T-cell (primary cell): ENCODE data around the gene AGPAT2. TPM values are rescaled to one million over a fixed set of nuclear protein-coding genes. Genes with fewer than 3 reads are reported as not detected.
A peak's percentile ranks its signal among the peaks of the same experiment; 100 is the strongest.
"Not testable (repeated sequence)": the region's sequence is repeated elsewhere in the genome, so short reads cannot be mapped to it uniquely, and the experiment has no call there.

Experiments used
- ATAC-seq, 4 experiments: fragments of 200-7000 bp in 3 of 4; fragments of 150-1000 bp in 1 of 4; cut with Tn5 transposase; replicated peaks in 1 of 4; 1 replicate in 3 of 4; 2 replicates in 1 of 4; pipeline ENCODE4 v1.10.0; 2021; ENCODE audit warnings: moderate library complexity in 3 of 4, mild to moderate bottlenecking in 2 of 4, moderate number of reproducible peaks in 1 of 4
- CTCF ChIA-PET, 2 donors: fragments of 300-600 bp; sonication (Branson Sonifier 250); formaldehyde crosslinking; loops; one replicate each; lab custom pipeline; 2022; ENCODE audit warnings: antibody characterized with exemption in 2 of 2; lab: Charles Lee
- POLR2A ChIA-PET, 2 donors: fragments of 300-600 bp; sonication (Branson Sonifier 250); formaldehyde crosslinking; loops; one replicate each; lab custom pipeline; 2022; ENCODE audit warnings: antibody characterized with exemption in 2 of 2; lab: Charles Lee
- DNase-seq, 35 experiments: peaks; one replicate each; pipeline versions ENCODE4 v3.0.0 to v3.0.0-alpha.2; 2013 to 2023
- H3K27ac ChIP-seq: one replicate; pipeline ENCODE4 v1.5.1; 2013; ENCODE audit warnings: low read length
- H3K27me3 ChIP-seq, 2 experiments: replicated peaks in 1 of 2; 1 replicate in 1 of 2; 2 replicates in 1 of 2; pipeline versions ENCODE4 v1.6.1 to v1.7.0; 2013; ENCODE audit warnings: low read length in 1 of 2, mixed read lengths in 1 of 2; ENCODE audit not compliant: control insufficient read depth in 2 of 2, insufficient read depth in 2 of 2; ENCODE audit errors: extremely low read depth in 1 of 2
- H3K36me3 ChIP-seq, 2 donors: 1 replicate in 1 of 2; 2 replicates in 1 of 2; pipeline versions ENCODE4 v1.6.1 to v1.7.0; 2013; ENCODE audit warnings: low read length in 1 of 2; ENCODE audit not compliant: control insufficient read depth in 2 of 2, insufficient read depth in 1 of 2; ENCODE audit errors: extremely low read depth in 1 of 2
- H3K4me1 ChIP-seq, 2 experiments: 1 replicate in 1 of 2; 2 replicates in 1 of 2; pipeline versions ENCODE4 v1.6.1 to v1.7.0; 2013; ENCODE audit warnings: low read length in 2 of 2, mixed read lengths in 1 of 2; ENCODE audit not compliant: insufficient read depth in 2 of 2, control insufficient read depth in 1 of 2; ENCODE audit errors: extremely low read depth in 1 of 2
- H3K4me3 ChIP-seq, 2 donors: 1 replicate in 1 of 2; 2 replicates in 1 of 2; pipeline versions ENCODE4 v1.5.1 to v1.7.0; 2013; ENCODE audit warnings: mild to moderate bottlenecking in 2 of 2, low read length in 1 of 2, moderate library complexity in 1 of 2; ENCODE audit not compliant: control insufficient read depth in 1 of 2; ENCODE audit errors: extremely low read depth in 1 of 2
- H3K9me3 ChIP-seq: 2 replicates; pipeline ENCODE4 v1.7.0; 2013
- H3K27ac Mint-ChIP-seq, 2 donors: one replicate each; pipeline ENCODE4 v1.8.0; 2020 to 2021; ENCODE audit warnings: mild to moderate bottlenecking in 2 of 2, mixed read lengths in 2 of 2
- H3K27me3 Mint-ChIP-seq, 2 donors: one replicate each; pipeline ENCODE4 v1.8.0; 2021 to 2022; ENCODE audit warnings: mixed read lengths in 2 of 2
- H3K36me3 Mint-ChIP-seq: one replicate; pipeline ENCODE4 v1.8.0; 2021; ENCODE audit warnings: mixed read lengths
- H3K4me1 Mint-ChIP-seq, 3 donors: one replicate each; pipeline ENCODE4 v1.8.0; 2020 to 2022; ENCODE audit warnings: mixed read lengths in 3 of 3, mild to moderate bottlenecking in 1 of 3
- H3K4me3 Mint-ChIP-seq, 3 donors: one replicate each; pipeline ENCODE4 v1.8.0; 2020 to 2022; ENCODE audit warnings: mild to moderate bottlenecking in 3 of 3, mixed read lengths in 3 of 3, moderate library complexity in 3 of 3
- H3K9me3 Mint-ChIP-seq, 3 donors: one replicate each; pipeline ENCODE4 v1.8.0; 2020 to 2022; ENCODE audit warnings: mixed read lengths in 3 of 3
- WGBS: methylation state at CpG from one replicate; pipeline ENCODE4 v1.1.5; 2013; ENCODE audit warnings: missing lambda C conversion rate; ENCODE audit not compliant: insufficient coverage; 5-methylcytosine and 5-hydroxymethylcytosine counted together
- total RNA-seq, 35 experiments: library from RNA in 6 of 35; stranded (reverse) in 6 of 35; fragments of 120-200 nt in 1 of 35; gene quantifications; one replicate each; pipeline versions ENCODE4 v1.2.1 to v1.2.4 and lab custom pipeline; 2013 to 2026

Gene AGPAT2
- total RNA-seq, 5 donors from 2014 or later (not counting 1 experiment from before 2014, with no cell fraction given), result 6.5 to 13.0 (median 12.1) TPM

DNA sequence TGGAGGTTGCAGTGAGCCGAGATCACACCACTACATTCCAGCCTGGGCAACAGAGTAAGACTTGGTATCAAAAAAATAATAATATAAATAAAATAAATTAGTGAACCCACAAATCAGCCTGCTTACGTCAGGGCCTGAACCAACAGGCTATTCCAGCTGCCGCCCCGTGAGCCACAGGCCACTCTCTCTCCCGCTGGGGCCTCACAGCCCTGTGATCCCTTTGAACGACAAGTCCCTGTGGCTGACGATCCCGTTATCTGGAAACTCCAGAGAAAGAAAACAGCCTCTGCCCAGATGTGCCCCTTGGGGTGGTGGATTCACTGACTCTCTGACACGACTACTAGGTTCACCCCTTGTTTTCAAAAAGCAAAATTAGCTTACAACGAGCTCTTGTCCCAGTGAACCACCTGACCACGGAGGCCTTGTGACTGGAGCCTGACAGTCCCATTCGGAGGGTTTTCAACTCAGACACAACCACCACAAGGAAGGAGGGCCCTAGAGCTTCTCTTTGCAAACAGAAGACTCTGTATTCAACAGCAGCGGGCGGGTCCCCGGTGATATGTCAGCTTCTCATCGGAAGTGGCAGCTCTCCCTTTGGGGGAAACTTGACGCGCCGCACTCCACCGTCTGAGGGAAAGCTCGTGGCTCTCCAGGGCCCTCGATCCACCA, 20.7 kb upstream of the AGPAT2 start:
- DNase-seq, result no peak
- Mint-ChIP-seq H3K4me3 (no peak overlapping the region), H3K9me3 (no peaks in the 10 kb centered on the region), H3K27me3 (peaks cover 8 to 33% of the 10 kb centered on the region in 2 donors), H3K4me1 (peaks cover 4 to 11% (median 7%) of the 10 kb centered on the region in 3 donors), H3K36me3 (no peaks in the 10 kb centered on the region), H3K27ac (no peak overlapping the region)
- Histone ChIP-seq H3K9me3 (no peaks in the 10 kb centered on the region), H3K27ac (no peak overlapping the region), H3K4me1 (peaks cover 0 to 10% of the 10 kb centered on the region in 2 experiments), H3K36me3 (no peaks in the 10 kb centered on the region), H3K27me3 (peaks cover 0 to 44% of the 10 kb centered on the region in 2 experiments), H3K4me3 (no peak overlapping the region)
- POLR2A ChIA-PET, result no interaction called here
- no peak for ATAC-seq
- 88% methylated on average over 20 of the region's 22 CpGs for WGBS
- CTCF ChIA-PET, result interaction anchor here in 1 of 2 donors (0.6 kb wide), 1 partner anchor 66 kb away, joined by 3 read pairs; no protein-coding TSS in a partner anchor

DNA sequence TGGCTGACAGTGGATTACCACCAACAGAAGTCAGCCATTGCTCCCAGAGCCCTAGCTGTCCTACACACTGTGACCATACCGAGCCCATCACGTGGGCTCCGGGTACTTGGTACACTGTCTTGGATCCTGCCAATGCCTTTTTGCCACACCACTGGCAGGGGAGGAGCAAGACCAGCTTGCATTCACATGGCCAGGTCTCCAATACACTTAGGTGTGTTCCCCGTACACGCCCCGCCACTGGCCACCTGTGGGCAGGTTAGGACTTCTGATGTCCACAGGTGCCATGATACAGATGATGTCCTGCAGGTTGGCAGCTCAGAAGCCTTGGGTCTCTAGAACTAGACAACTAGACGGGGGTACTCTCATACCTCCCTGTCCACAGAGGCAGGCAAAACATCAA, 19.8 kb upstream of the AGPAT2 start:
- no peak for ATAC-seq
- no peak for DNase-seq
- Mint-ChIP-seq H3K27me3 (peaks cover 8 to 33% of the 10 kb centered on the region in 2 donors), H3K36me3 (no peaks in the 10 kb centered on the region), H3K4me3 (no peak overlapping the region), H3K27ac (no peak overlapping the region), H3K9me3 (no peaks in the 10 kb centered on the region), H3K4me1 (peaks cover 4 to 11% (median 7%) of the 10 kb centered on the region in 3 donors)
- CTCF ChIA-PET, result no interaction called here
- POLR2A ChIA-PET, result no interaction called here
- Histone ChIP-seq H3K27ac (no peak overlapping the region), H3K4me1 (peaks cover 0 to 7% of the 10 kb centered on the region in 2 experiments), H3K36me3 (no peaks in the 10 kb centered on the region), H3K9me3 (no peaks in the 10 kb centered on the region), H3K27me3 (peaks cover 0 to 40% of the 10 kb centered on the region in 2 experiments), H3K4me3 (no peak overlapping the region)
- 99% methylated on average over 7 of the region's 7 CpGs for WGBS

DNA sequence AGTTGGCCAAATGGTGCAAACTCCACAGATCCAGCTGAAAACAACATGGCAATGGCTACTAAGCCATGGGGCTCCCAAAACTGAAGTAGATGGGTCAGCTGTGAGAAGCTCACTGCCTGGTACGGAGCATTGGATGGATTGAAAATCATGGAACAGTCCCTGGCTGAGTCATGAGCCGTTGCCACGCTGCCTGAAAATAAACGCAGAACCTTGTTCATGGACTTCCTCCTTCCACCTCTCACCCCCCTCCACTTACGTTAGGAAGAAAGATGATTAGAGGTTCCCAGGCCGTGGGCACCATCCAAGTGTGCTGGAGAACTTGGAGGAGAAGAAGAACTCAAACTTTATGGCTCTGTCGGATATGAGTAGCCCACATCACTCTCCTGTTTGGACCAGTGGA, 18.3 kb upstream of the AGPAT2 start:
- Histone ChIP-seq H3K9me3 (no peaks in the 10 kb centered on the region), H3K27ac (no peak overlapping the region), H3K27me3 (peaks cover 0 to 38% of the 10 kb centered on the region in 2 experiments), H3K4me1 (peaks cover 0 to 12% of the 10 kb centered on the region in 2 experiments), H3K36me3 (no peaks in the 10 kb centered on the region), H3K4me3 (no peak overlapping the region)
- no peaks in the 10 kb centered on the region for H3K36me3 Mint-ChIP-seq
- no peaks in the 10 kb centered on the region for H3K9me3 Mint-ChIP-seq
- no CpG with 5 or more reads among the region's 7 CpGs for WGBS
- POLR2A ChIA-PET, result no interaction called here
- CTCF ChIA-PET, result interaction anchor here in 1 of 2 donors (1.1 kb wide), 1 partner anchor 24 kb away, joined by 3 read pairs; no protein-coding TSS in a partner anchor
- peaks cover 10 to 12% (median 11%) of the 10 kb centered on the region in 3 donors for H3K4me1 Mint-ChIP-seq
- no peak overlapping the region for H3K4me3 Mint-ChIP-seq
- peaks cover 4 to 20% of the 10 kb centered on the region in 2 donors for H3K27me3 Mint-ChIP-seq
- H3K27ac Mint-ChIP-seq, result no peak overlapping the region
- no peak for ATAC-seq
- DNase-seq, result no peak

DNA sequence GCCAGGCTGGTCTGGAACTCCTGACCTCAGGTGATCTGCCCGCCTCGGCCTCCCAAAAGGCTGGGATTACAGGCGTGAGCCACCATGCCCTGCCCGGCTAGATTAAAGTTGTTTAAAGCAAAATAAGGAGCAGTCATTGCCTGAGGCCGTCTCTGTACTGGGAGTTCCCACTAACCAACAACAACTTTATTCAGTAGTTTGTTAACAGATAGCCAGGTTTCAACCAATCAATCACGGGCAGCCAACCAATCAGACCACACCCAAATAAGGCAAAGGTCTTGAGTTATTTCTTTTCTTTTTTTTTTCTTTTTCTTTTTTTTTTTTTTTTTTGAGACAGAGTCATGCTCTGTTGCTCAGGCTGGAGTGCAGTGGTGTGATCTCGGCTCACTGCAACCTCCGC, 17.5 kb upstream of the AGPAT2 start:
- H3K9me3 ChIP-seq, H3K4me3 ChIP-seq, H3K27ac Mint-ChIP-seq, ATAC-seq, H3K27ac ChIP-seq, H3K4me3 Mint-ChIP-seq, H3K9me3 Mint-ChIP-seq, CTCF ChIA-PET, DNase-seq, POLR2A ChIA-PET, H3K36me3 ChIP-seq, H3K36me3 Mint-ChIP-seq: not testable (repeated sequence)
- Histone ChIP-seq H3K4me1 (peaks cover 0 to 17% of the 10 kb centered on the region in 2 experiments), H3K27me3 (peaks cover 0 to 38% of the 10 kb centered on the region in 2 experiments)
- 100% methylated on average over 3 of the region's 8 CpGs for WGBS
- Mint-ChIP-seq H3K4me1 (peaks cover 15 to 17% (median 16%) of the 10 kb centered on the region in 3 donors), H3K27me3 (peaks cover 0 to 13% of the 10 kb centered on the region in 2 donors)

DNA sequence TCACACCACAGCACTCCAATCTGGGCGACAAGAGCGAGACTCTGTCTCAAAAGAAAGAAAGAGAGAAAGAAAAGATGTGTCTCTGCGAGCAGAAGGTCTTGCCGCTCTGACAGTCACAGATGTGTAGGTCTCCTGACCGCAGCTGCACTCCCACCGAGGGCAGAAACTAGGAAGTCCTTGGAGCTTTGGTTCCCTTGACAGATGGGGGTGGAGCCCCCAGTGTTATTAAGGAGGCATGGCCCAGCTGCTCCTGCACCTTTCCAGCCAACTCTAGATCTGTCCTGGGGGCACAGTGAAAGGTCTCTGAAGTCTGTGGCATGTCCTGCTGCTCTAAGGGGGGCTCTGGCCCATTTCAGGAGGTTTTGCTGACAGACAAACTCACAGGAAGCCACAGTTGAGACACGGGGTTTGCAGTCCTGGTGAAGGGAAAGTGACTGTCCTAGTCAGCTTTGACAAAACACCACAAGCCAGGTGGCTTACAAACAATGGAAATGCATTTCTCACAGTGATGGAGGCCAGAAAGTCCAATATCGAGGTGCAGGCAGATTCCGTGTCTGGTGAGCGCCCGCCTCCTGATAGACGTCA, 16.1 kb upstream of the AGPAT2 start:
- POLR2A ChIA-PET, result no interaction called here
- peaks cover 0 to 11% of the 10 kb centered on the region in 2 donors for H3K27me3 Mint-ChIP-seq
- H3K36me3 Mint-ChIP-seq, result no peaks in the 10 kb centered on the region
- Histone ChIP-seq H3K27me3 (peaks cover 0 to 37% of the 10 kb centered on the region in 2 experiments), H3K9me3 (no peaks in the 10 kb centered on the region), H3K4me3 (no peak overlapping the region), H3K4me1 (peaks cover 0 to 17% of the 10 kb centered on the region in 2 experiments), H3K27ac (no peak overlapping the region), H3K36me3 (no peaks in the 10 kb centered on the region)
- DNase-seq (no peak), ATAC-seq (no peak)
- no peak overlapping the region for H3K27ac Mint-ChIP-seq
- peaks cover 15 to 17% (median 16%) of the 10 kb centered on the region in 3 donors for H3K4me1 Mint-ChIP-seq
- 46% methylated on average over 6 of the region's 12 CpGs for WGBS
- CTCF ChIA-PET, result no interaction called here
- H3K9me3 Mint-ChIP-seq, result no peaks in the 10 kb centered on the region
- no peak overlapping the region for H3K4me3 Mint-ChIP-seq

DNA sequence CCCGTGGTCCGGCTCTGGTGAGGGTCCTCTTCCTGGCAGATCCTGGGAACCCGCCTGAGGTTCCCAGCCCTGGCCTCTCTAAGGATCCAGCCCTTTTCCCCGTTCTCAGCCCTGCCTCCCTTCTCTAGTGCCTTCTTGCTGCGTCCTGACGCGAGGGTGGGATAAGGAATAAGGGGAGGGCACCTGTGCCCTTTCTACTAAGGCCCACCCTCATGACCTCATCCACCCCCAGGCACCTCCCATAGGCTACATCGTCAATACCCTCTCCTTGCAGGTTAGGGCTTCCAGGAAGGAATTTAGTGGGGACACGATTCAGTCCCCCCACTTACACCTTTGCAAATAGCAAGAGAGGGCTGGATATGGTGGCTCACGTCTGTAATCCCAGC, 14.4 kb upstream of the AGPAT2 start:
- peaks cover 0 to 17% of the 10 kb centered on the region in 2 experiments for H3K4me1 ChIP-seq
- H3K9me3 ChIP-seq, result no peaks in the 10 kb centered on the region
- POLR2A ChIA-PET, result no interaction called here
- no peak for ATAC-seq
- Mint-ChIP-seq H3K4me3 (peak overlapping the region; percentile 68 to 80 (median 75)), H3K27ac (no peak overlapping the region), H3K9me3 (no peaks in the 10 kb centered on the region), H3K27me3 (peaks cover 0 to 13% of the 10 kb centered on the region in 2 donors), H3K4me1 (peaks cover 15 to 22% (median 16%) of the 10 kb centered on the region in 3 donors), H3K36me3 (no peaks in the 10 kb centered on the region)
- H3K27me3 ChIP-seq, result peaks cover 0 to 43% of the 10 kb centered on the region in 2 experiments
- no peak overlapping the region for H3K4me3 ChIP-seq
- no peak overlapping the region for H3K27ac ChIP-seq
- no peak for DNase-seq
- no peaks in the 10 kb centered on the region for H3K36me3 ChIP-seq
- CTCF ChIA-PET, result interaction anchor here in 1 of 2 donors (1.1 kb wide), 1 partner anchor 28 kb away, joined by 4 read pairs; no protein-coding TSS in a partner anchor
- WGBS, result 0% methylated on average over 2 of the region's 10 CpGs
